Measurements from ENCODE around the gene ADH1B. TPM values are rescaled to one million over a fixed set of nuclear protein-coding genes. Genes with fewer than 3 reads are reported as not detected.

ADH1B gene
- total RNA-seq, 3 donors from 2014 or later = 631 to 5,080 (median 1,871) TPM

- H3K27me3 ChIP-seq = no peaks in the 10 kb centered on the region
- no peak for TF ChIP-seq CTCF (IDR thresholded peaks at IDR 0.05)
- TF ChIP-seq POLR2A (IDR thresholded peaks at IDR 0.05) = no peak
- intact Hi-C loops (cut with DNase I; ENCODE audit: low total_unique reads) = no loop called here
- H3K36me3 ChIP-seq = no peaks in the 10 kb centered on the region
- H3K4me1 ChIP-seq = no peaks in the 10 kb centered on the region
- H3K4me3 ChIP-seq = no peak overlapping the region
- no peak overlapping the region for H3K27ac ChIP-seq
- DNase-seq (ENCODE audit: low spot score in 2 of 2) = no peak
- peaks cover 0 to 16% of the 10 kb centered on the region in 2 donors for H3K9me3 ChIP-seq
Measured at GRCh38 chr4:99293357-99293756, 27.8 kb downstream of the ADH1B start.

- Histone ChIP-seq H3K36me3 (no peaks in the 10 kb centered on the region), H3K9me3 (peaks cover 0 to 5% of the 10 kb centered on the region in 2 donors), H3K4me3 (no peak within 1 kb of the TSS), H3K27me3 (no peaks in the 10 kb centered on the region), H3K4me1 (no peaks in the 10 kb centered on the region), H3K27ac (no peak within 1 kb of the TSS)
- DNase-seq (ENCODE audit: low spot score in 2 of 2) = no peak
- TF ChIP-seq POLR2AphosphoS5 (IDR thresholded peaks at IDR 0.05) (no peak), CTCF (IDR thresholded peaks at IDR 0.05) (no peak), POLR2A (IDR thresholded peaks at IDR 0.05) (no peak)
- intact Hi-C loops (cut with DNase I; ENCODE audit: low total_unique reads) = no loop called here
Measured at GRCh38 chr4:99290848-99291786, 30.1 kb downstream of the ADH1B start, which contains the start of gene ADH1A. Gene ADH1A, minus strand, starts transcription at chr4:99290985. Its CDS starts 71 bp downstream, at chr4:99290914.

- TF ChIP-seq POLR2A (IDR thresholded peaks at IDR 0.05) (no peak), POLR2AphosphoS5 (IDR thresholded peaks at IDR 0.05) (no peak), CTCF (IDR thresholded peaks at IDR 0.05) (no peak)
- no peaks in the 10 kb centered on the region for H3K4me1 ChIP-seq
- H3K27me3 ChIP-seq = no peaks in the 10 kb centered on the region
- intact Hi-C loops (cut with DNase I; ENCODE audit: low total_unique reads) = no loop called here
- no peak for DNase-seq (ENCODE audit: low spot score in 2 of 2)
- no peak overlapping the region for H3K27ac ChIP-seq
- no peak overlapping the region for H3K4me3 ChIP-seq
- no peaks in the 10 kb centered on the region for H3K9me3 ChIP-seq
- H3K36me3 ChIP-seq = no peaks in the 10 kb centered on the region
Measured at GRCh38 chr4:99285387-99285786, 35.8 kb downstream of the ADH1B start.

- no peak for DNase-seq (ENCODE audit: low spot score in 2 of 2)
- no peaks in the 10 kb centered on the region for H3K4me1 ChIP-seq
- no peak overlapping the region for H3K27ac ChIP-seq
- TF ChIP-seq POLR2AphosphoS5 (IDR thresholded peaks at IDR 0.05) (no peak), CTCF (IDR thresholded peaks at IDR 0.05) (no peak), POLR2A (IDR thresholded peaks at IDR 0.05) (no peak)
- no peak overlapping the region for H3K4me3 ChIP-seq
- no peaks in the 10 kb centered on the region for H3K27me3 ChIP-seq
- H3K9me3 ChIP-seq = no peaks in the 10 kb centered on the region
- intact Hi-C loops (cut with DNase I; ENCODE audit: low total_unique reads) = no loop called here
- H3K36me3 ChIP-seq = no peaks in the 10 kb centered on the region
Measured at GRCh38 chr4:99282731-99283130, 38.5 kb downstream of the ADH1B start.

- Histone ChIP-seq H3K27me3 (no peaks in the 10 kb centered on the region), H3K4me1 (no peaks in the 10 kb centered on the region), H3K9me3 (no peaks in the 10 kb centered on the region), H3K27ac (no peak overlapping the region), H3K36me3 (no peaks in the 10 kb centered on the region), H3K4me3 (no peak overlapping the region)
- intact Hi-C loops (cut with DNase I; ENCODE audit: low total_unique reads) = no loop called here
- DNase-seq (ENCODE audit: low spot score in 2 of 2) = no peak
- no peak for TF ChIP-seq POLR2A (IDR thresholded peaks at IDR 0.05)
- no peak for TF ChIP-seq CTCF (IDR thresholded peaks at IDR 0.05)
- TF ChIP-seq POLR2AphosphoS5 (IDR thresholded peaks at IDR 0.05) = no peak
Measured at GRCh38 chr4:99281261-99281660, 39.9 kb downstream of the ADH1B start.
